ENCODE data around the gene ATP6V1G2.

DNA sequence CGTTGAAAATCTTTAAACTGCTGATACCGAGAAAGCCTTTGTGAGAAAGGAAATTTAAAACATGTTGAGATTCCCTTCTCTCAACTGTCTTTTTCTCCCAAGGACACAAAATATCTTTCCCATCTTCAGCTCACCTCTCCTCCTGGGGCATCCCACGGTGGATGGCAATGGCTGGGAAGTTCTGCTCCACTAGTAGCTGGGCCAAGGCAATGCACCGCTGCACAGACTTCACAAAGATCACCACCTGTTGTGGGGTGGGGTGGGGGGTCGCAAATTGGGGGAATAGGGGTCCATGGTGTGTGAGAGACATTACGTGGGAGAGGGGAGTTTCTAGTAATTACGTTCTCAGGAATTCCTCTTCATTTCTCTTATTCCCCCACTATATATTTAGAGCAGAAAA, 15.2 kb downstream of the ATP6V1G2 start:
- TF ChIP-seq PPARA (CRISPR knock-in tag; IDR thresholded peaks at IDR 0.05; ENCODE audit: borderline replicate concordance): no peak
- no peak for TF ChIP-seq ZC3H10 (CRISPR knock-in tag; IDR thresholded peaks at IDR 0.05)
- TF ChIP-seq, protein P1, sequence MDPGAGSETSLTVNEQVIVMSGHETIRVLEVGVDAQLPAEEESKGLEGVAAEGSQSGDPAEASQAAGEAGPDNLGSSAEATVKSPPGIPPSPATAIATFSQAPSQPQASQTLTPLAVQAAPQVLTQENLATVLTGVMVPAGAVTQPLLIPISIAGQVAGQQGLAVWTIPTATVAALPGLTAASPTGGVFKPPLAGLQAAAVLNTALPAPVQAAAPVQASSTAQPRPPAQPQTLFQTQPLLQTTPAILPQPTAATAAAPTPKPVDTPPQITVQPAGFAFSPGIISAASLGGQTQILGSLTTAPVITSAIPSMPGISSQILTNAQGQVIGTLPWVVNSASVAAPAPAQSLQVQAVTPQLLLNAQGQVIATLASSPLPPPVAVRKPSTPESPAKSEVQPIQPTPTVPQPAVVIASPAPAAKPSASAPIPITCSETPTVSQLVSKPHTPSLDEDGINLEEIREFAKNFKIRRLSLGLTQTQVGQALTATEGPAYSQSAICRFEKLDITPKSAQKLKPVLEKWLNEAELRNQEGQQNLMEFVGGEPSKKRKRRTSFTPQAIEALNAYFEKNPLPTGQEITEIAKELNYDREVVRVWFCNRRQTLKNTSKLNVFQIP (CRISPR knock-in tag; IDR thresholded peaks at IDR 0.05; ENCODE audit: borderline replicate concordance, low read depth): no peak
- TF ChIP-seq, protein P2, sequence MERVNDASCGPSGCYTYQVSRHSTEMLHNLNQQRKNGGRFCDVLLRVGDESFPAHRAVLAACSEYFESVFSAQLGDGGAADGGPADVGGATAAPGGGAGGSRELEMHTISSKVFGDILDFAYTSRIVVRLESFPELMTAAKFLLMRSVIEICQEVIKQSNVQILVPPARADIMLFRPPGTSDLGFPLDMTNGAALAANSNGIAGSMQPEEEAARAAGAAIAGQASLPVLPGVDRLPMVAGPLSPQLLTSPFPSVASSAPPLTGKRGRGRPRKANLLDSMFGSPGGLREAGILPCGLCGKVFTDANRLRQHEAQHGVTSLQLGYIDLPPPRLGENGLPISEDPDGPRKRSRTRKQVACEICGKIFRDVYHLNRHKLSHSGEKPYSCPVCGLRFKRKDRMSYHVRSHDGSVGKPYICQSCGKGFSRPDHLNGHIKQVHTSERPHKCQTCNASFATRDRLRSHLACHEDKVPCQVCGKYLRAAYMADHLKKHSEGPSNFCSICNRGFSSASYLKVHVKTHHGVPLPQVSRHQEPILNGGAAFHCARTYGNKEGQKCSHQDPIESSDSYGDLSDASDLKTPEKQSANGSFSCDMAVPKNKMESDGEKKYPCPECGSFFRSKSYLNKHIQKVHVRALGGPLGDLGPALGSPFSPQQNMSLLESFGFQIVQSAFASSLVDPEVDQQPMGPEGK (CRISPR knock-in tag; IDR thresholded peaks at IDR 0.05; ENCODE audit: borderline replicate concordance): no peak
- TF ChIP-seq GLIS3 (CRISPR knock-in tag; IDR thresholded peaks at IDR 0.05): no peak
- TF ChIP-seq ARNTL (CRISPR knock-in tag; IDR thresholded peaks at IDR 0.05; ENCODE audit: borderline replicate concordance, low read depth): no peak
- TF ChIP-seq TCF4 (CRISPR knock-in tag; IDR thresholded peaks at IDR 0.05; ENCODE audit: borderline replicate concordance): no peak
- no peak for TF ChIP-seq TOX (CRISPR knock-in tag; IDR thresholded peaks at IDR 0.05; ENCODE audit: borderline replicate concordance)
